OCI-M2 (cell line): ENCODE measurements around the gene CHST11.

ENCODE experiments used
- DNase-seq: peaks from one replicate; lab custom pipeline; 2025; ENCODE audit not compliant: unreplicated experiment; lab: John Stamatoyannopoulos, UW

CHST11 gene

DNA sequence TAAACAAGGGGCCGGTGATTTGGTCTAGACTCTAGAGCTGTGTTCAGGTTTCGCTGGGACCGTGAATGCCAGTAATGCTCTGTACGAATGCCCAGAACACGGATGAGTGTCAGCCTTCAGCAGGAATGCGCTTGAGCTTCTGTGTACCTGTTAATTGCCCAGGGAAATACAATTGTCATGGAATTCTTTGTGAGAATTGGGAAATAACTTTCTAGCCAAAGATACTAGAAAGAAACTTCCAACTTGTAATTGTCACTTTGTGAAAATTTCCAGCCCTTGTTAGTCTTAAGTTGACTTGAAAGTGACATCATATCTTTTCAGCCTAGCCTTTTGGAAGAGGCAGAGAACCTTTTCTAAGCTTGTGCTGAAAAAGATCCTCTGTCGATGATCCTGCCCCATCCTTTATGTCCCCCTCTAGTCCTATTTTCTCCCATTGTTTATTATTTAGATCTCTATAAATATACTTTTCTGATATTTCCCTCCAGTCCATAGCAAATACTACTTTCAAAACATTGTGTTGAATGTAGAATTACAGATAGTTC is 2.7 kb downstream of the CHST11 start:
- no peak for DNase-seq

DNA sequence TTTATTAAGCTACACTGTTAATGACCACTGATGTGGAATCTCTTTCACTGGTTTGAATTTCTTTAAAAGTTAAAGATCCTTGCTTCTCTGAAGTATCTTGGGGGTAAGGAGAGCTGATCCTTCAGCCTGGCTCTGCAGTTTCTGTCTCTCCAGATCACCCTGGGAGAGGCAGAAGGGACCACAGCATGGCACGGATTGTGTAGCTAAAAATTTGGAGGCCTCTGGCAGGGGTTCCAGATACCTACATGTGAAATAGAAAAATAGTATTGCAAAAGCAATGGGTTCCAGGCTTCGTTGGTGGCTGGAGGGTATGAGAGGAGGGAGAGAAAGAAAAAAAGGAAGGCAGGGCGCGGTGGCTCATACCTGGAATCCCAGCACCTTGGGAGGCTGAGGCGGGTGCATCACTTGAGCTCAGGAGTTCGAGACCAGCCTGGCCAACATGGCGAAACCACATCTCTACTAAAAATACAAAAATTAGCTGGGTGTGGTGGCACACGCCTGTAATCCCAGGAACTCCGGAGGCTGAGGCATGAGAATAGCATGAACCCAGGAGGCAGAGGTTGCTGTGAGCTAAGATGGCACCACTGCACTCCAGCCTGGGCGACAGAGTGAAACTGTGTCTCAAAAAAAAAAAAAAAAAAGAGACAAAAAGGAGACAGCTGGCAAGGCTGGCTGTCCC is 3.4 kb downstream of the CHST11 start:
- DNase-seq: no peak

DNA sequence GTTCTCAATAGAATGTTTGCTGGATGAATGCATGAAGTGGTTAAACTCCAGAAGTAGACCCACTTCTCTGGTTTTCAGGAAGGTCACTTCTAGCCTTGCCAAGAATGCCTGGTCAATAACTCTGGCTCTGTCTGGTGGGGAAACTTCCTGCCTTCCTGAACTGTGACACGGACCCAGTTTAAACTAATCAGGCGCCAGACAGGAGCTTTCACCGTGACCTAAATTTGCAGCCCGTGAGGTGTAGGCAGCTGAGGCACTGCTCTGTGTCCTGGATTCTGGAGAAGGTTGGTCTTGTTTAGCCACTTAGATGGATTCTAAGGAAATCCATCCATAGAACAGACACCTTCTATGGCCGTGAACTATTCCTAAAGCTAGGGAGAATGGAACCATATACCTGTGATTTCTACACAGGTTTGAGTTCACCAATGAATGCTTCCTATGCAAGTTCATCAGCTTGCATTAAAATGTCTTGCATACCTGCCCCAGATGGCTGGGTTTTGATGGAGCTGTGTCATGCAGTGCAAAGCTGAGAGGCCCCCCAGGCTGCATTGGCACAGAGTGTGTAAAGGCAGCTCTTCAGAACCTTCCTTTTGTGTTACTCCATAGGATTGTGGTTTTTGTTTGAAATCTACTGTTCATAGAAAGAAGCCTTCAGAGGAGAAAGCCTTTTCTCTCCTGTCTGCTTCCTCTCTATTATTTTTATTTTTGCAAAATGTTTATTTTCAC is 4.4 kb downstream of the CHST11 start:
- DNase-seq: no peak

- no peak for DNase-seq
Observed at GRCh38 chr12:104462325-104462724, 5.6 kb downstream of the CHST11 start.

DNA sequence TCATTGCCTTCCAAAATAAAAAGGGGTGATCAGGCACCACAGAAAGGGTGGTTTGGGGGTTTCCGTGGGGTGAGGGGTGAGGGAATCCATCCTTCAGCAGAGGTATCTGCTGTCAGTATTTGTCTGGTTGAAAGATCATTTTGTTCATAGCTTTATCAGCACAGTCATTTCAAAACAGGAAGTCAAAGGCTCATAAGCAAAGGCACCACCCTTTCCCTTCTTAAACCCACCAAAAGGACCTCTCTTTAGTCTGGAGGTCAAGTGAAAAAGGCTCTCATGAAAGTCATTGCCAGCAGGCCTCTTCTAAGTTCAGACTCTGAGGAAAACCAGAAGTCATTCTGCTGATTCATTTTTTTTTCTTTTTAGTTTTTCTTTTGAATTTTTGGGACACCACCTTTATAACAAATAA is 6.2 kb downstream of the CHST11 start:
- DNase-seq: no peak

DNA sequence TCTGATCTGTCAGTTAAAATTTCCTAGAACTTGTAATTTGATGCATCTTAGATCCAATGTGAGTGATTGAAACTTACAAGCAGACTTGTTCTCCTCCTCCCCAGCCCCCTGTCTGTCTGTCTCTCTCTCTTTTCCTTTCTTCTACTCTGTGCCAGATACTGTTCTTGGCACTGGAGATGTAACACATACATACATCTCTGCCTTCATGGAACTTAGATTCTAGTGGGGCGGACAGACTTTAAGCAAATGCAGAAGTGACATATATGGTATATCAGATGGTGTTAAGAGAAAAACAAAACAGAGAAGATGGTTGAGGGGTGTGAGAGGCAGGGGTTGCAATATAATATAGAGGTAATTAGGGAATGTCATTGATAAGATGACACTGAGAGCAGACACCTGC is 6.6 kb downstream of the CHST11 start:
- no peak for DNase-seq

- no peak for DNase-seq
Observed at GRCh38 chr12:104464899-104465298, 8.2 kb downstream of the CHST11 start.

DNA sequence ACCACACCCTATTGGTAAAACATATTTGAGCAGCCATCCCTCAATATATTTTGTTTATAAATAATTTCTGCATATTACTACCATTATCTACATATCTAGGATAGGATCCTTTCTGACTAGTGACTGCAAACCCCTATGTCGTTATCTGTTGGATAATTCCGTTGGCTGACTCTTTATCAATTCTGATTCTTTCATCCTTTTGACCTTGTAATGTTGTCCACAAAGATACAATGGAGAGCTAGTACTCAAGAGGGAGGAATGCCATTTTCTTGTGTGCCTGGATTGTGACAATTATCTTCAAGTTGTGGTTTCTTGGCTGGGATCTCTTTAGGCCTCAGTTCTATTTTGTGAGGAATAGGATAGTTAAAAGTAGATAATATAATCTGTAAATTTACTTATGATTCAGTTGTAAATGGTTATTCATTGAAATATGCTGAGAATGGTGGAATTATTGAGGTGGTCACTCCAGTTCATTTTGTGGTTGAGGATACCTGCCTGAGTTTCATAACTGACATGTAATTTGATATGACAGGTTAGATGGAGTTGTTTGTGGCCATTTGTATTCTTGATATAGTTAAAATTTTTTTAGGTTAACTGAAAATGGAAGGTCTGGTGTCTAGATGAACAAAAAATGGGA is 10.1 kb downstream of the CHST11 start:
- DNase-seq: no peak

DNA sequence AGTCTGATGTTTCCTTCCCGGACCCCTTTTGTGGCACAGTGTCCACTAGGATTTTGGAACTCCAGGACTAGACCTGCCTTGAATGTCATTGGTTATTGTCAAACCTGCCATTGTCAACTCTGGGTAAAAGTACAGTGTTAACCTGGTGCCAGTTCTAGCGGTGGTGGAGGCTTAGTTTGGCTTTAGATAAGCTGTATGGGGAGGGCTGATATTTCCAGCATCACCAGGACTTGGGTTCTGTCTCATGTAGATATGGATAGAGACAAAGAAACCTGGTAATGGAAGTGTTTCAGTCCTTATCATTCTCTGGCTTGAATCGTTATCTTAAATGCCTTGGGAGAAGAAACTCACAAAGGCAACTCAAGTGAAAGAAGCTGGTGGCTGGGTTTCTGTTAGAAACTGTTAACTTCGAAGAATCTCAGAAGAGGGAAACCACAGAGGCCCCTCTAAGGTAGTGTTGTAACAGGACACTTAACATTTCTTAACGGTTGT is 10.6 kb downstream of the CHST11 start:
- peak; percentile 88 for DNase-seq

GRCh38 chr12:104468371-104468770 is 11.6 kb downstream of the CHST11 start:
- DNase-seq: no peak

GRCh38 chr12:104469066-104469465 is 12.3 kb downstream of the CHST11 start:
- no peak for DNase-seq

GRCh38 chr12:104469523-104469922 is 12.8 kb downstream of the CHST11 start:
- DNase-seq: no peak

DNA sequence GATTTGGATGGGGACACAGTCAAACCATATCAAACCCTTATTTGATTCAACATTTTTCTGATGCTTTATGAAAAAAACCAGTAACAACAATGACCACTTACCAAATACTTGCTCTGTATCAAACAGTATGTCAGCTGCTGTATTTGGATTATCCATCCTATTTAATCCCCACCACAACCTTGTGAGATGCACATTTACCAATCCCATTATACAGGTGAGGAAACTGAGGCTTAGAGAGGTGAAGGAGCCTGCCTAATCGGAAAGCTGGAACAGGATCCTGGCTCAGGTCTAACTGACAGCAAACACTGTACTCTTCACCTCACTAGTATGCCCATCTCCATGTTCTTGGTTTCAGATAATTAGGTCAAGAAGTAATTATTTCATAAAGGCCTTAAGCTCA is 13.8 kb downstream of the CHST11 start:
- DNase-seq: no peak

- no peak for DNase-seq
Observed at GRCh38 chr12:104471336-104471735, 14.6 kb downstream of the CHST11 start.

DNA sequence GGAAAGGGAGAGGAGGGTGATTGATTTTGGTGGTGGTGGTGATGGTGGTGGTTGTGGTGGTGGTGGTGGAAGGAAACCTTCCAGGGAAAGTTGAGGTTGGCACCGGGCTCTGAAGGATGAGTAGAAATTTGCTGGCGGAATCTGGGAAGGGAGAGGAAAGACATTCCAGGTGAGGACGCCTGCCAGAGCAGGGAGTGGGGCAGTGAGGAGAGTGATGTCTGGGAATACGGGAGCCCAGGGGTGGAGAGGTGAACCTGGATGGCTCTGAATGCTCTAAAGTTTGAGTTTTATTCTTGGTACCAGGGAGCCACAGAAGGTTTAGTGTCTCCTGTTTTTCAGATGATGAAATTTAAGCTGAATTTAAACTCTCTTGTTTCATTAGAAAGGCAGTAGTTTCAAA is 16.0 kb downstream of the CHST11 start:
- DNase-seq: no peak

DNA sequence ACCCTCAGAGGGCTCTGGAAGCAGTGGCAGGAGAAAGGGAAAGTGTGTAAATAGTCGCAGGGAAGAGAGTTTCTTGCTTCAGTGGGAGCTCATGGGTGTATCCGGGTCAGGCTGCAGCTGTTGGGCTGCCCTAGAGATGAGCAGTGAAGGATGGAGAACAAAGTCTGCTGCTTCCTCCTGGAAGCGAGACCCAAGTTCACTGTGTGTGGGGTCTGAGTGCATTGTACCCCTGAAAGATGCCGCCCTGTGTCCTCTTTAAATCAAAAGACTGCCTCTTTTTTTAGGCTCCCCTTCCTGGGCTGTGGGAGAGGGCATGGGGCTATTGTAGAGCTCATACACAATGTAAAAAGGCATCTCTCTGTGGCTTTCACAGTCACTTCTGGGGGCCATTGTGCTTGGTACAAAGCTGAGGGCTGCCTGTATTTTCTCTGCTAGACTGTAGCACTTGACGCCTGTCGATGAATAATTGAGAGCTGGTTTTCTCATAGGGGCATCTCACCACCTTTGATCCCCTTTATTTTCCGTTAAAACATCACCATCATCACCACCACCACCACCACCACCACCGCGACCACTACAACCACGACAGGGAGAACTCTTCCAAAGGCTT is 16.7 kb downstream of the CHST11 start:
- DNase-seq: no peak

- DNase-seq: no peak
Observed at GRCh38 chr12:104475271-104475670, 18.5 kb downstream of the CHST11 start.

DNA sequence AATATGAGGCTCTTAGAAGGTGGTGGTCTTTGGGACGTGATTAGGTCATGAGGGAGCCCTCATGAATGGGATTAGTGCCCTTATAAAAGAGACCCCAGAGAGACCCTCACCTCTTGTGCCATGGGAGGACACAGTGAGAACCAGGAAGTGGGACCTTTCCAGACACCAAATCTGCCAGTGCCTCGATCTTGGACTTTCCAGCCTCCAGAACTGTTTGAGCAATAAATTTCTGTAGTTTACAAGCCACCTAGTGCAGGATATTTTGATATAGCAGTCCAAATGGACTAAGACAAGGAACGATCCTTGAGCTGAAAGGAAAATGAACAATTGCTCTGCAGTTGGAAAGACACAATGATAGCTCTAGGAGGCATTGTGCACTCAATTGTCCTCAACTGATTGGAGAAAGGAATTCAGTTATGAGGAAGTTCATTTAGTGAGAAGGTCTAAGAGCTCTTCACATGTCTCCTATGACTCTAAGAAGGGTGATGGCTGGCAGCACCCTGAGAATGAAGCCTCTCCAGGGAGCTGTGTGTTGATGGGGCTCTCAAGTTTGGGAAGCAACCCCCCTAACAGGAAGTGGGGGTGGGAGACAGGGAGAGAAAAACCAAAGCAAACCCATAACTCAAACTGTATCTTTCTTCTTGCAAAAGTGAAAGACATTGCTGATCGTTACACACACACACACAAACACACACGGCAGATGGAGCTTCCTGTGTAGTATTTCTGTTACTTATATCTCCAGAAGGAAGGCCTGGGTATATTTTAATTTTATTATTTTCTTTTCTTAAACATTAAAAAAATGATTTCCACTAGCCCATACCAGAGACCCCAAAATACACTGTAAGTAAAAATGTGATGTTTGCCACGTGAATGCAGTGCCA is 21.0 kb downstream of the CHST11 start:
- no peak for DNase-seq

- no peak for DNase-seq
Observed at GRCh38 chr12:104478396-104479122, 21.8 kb downstream of the CHST11 start.
